GM06990 (cell line): ENCODE measurements around the gene PPDPF.

Source experiments
- DNase-seq: peaks from one replicate; pipeline ENCODE4 v3.0.0-alpha.2; 2011; ENCODE audit not compliant: insufficient read length; ENCODE audit errors: extremely low read depth
- H3K27me3 ChIP-seq: replicated peaks from 2 replicates; pipeline ENCODE4 v1.6.0; 2011; ENCODE audit warnings: low read length; ENCODE audit not compliant: control insufficient read depth, insufficient read depth
- H3K36me3 ChIP-seq: 2 replicates; pipeline ENCODE4 v1.5.1; 2011; ENCODE audit warnings: low read length; ENCODE audit not compliant: control insufficient read depth, insufficient read depth
- H3K4me3 ChIP-seq: replicated peaks from 2 replicates; pipeline ENCODE4 v1.5.1; 2011; ENCODE audit warnings: low read depth, mild to moderate bottlenecking, control low read depth, low read length
- TF ChIP-seq, protein P1 (sequence below): IDR thresholded peaks from 2 replicates; pipeline ENCODE4 v1.5.1; 2011; ENCODE audit warnings: low read length, control low read depth, mild to moderate bottlenecking, inconsistent platforms; ENCODE audit not compliant: insufficient read depth, poor library complexity, severe bottlenecking

Gene PPDPF

DNA sequence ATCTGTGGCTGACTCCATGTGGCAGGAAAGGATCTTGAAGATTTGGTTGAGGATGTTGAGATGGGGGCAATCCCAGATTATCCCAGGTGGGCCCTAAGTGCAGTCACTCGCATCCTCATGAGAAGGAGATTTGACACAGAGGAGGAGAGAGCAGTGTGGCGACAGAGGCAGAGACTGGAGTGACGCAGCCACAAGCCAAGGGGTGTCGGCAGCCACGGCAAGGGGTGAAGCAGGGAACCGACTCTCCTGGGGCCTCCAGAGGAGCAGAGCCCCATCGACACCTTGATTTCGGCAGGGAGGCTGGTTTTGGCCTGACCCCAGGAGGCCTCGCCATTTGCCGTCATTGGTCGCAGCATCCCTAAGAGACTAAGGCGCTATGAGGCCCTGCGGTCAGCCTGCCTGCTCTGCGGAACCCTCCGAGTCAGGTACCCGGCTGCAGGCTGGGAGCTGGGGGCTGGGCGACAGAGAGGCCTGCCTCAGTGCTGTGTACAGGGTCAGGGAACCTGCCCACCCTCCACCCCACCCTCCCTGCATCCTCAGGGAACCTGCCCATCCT, 34.2 kb upstream of the PPDPF start:
- TF ChIP-seq, protein P1, sequence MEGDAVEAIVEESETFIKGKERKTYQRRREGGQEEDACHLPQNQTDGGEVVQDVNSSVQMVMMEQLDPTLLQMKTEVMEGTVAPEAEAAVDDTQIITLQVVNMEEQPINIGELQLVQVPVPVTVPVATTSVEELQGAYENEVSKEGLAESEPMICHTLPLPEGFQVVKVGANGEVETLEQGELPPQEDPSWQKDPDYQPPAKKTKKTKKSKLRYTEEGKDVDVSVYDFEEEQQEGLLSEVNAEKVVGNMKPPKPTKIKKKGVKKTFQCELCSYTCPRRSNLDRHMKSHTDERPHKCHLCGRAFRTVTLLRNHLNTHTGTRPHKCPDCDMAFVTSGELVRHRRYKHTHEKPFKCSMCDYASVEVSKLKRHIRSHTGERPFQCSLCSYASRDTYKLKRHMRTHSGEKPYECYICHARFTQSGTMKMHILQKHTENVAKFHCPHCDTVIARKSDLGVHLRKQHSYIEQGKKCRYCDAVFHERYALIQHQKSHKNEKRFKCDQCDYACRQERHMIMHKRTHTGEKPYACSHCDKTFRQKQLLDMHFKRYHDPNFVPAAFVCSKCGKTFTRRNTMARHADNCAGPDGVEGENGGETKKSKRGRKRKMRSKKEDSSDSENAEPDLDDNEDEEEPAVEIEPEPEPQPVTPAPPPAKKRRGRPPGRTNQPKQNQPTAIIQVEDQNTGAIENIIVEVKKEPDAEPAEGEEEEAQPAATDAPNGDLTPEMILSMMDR = no peak
- no peak for DNase-seq
- Histone ChIP-seq H3K36me3 (no peaks in the 10 kb centered on the region), H3K4me3 (no peak overlapping the region), H3K27me3 (no peaks in the 10 kb centered on the region; the same call in 1 of the 2 replicates)

DNA sequence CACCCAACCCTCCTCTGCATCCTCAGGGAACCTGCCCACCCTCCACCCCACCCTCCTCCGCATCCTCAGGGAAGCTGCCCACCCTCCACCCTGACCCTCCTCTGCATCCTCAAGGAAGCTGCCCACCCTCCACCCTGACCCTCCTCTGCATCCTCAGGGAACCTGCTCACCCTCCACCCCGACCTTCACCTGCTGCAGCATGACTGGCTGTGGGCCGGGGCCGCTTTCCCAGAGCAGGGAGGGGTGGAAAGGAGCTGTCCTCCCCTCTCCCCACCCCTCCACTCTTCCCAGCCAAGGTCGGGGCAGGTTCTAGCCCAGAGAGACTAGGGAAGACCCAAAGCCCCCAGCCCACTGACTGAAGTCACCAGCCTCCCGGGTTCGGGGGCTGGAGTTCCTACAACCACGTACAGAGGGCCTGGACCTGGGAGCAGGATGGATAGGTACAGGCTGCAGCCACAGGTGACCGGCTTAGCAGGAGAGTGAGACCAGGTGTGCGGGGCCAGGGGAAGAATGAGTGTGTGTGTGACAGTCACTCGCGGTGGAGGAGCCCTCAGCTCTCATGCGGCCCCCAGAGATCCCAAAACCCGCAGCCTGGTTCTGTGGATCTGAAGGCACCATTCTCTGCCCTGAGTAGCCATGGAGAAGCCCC, 33.3 kb upstream of the PPDPF start:
- no peaks in the 10 kb centered on the region; the same call in 1 of the 2 replicates for H3K27me3 ChIP-seq
- no peak overlapping the region for H3K4me3 ChIP-seq
- TF ChIP-seq, protein P1 = no peak
- no peaks in the 10 kb centered on the region for H3K36me3 ChIP-seq
- no peak for DNase-seq

DNA sequence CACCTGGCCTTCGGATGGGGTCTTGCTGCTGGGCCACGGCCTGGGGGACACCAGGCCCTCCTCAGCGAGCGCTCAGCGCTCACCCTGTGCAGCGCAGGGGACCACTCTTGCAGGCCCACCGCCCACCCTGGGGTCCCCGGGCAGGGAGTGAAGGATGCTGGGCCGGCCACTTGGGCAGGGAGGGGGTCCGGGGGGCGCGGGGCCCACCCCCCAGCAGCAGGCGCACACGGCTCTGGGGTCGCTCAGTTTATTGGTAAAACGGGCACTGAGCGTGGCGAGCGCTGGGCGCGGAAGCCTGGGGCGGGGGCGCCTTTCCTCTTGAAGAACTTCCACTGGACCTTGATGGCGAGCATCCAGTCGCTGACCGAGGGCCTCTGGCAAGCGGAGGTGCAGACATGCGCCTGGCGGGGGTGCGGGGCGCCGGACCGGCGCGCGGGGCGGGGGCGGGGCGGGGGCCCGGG, 32.8 kb upstream of the PPDPF start:
- no peak for DNase-seq
- Histone ChIP-seq H3K4me3 (no peak overlapping the region), H3K36me3 (no peaks in the 10 kb centered on the region), H3K27me3 (no peaks in the 10 kb centered on the region; the same call in 1 of the 2 replicates)
- TF ChIP-seq, protein P1 = no peak

DNA sequence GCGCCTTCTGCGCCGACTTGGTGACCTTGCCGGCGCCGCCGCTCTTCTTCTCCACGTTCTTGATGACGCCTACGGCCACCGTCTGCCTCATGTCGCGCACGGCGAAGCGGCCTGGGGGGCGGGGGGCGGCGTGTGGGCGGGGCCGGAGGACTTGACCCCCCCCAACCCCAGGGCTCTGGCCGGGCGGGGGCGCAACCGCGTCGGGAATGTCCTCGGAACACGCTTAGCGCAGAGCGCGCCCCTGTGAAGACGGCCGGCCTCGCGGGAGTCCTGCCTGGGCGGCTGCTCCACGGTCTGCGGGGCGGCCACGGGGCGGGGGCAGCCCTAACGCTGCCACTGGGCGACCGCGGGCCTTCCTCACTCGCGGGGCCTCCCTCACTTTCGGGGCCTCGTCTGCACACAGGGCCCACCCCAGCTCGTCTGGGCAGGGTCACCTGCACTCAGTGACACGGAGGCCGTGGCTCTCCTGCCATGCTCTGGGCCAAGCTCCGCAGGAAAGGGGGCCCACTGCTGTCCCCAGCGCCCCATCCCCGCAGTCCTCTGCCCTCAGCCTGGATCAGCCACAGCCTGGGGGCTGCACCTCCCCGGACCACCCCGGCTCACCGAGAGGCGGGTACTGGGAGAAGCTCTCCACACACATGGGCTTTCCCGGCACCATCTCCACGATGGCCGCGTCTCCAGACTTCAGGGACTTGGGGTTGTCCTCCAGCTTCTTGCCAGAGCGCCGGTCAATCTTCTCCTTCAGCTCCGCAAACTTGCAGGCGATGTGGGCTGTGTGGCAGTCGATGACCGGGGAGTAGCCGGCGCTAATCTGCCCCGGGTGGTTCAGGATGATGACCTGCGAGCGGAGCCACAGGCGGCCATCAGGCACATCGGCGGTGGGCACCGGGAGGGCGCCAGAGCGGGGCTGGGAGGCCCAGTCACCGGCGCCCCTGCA, 32.0 kb upstream of the PPDPF start:
- no peak overlapping the region for H3K4me3 ChIP-seq
- no peaks in the 10 kb centered on the region; the same call in 1 of the 2 replicates for H3K27me3 ChIP-seq
- TF ChIP-seq, protein P1 = no peak
- DNase-seq = no peak
- H3K36me3 ChIP-seq = no peaks in the 10 kb centered on the region

DNA sequence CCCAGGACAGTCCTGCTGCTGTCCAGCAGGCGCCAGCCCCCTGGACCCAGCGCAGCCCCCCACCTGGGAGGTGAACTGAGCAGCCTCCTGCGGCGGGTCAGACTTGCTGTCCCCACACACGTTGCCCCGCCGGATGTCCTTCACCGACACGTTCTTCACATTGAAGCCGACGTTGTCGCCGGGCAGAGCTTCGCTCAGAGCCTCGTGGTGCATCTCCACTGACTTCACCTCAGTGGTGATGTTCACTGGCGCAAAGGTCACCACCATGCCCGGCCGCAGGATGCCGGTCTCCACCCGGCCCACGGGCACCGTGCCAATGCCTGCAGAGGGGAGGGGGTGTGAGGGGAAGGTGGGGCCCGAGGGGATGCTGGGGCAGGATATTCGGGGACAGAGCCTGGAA, 30.1 kb upstream of the PPDPF start:
- TF ChIP-seq, protein P1 = no peak
- Histone ChIP-seq H3K27me3 (no peaks in the 10 kb centered on the region; the same call in 1 of the 2 replicates), H3K4me3 (no peak overlapping the region), H3K36me3 (no peaks in the 10 kb centered on the region)
- no peak for DNase-seq
